NCI-H1436 treated with DMSO at 0.1 percent for 48 hours (cell line): ENCODE results near the gene RBFOX2.
"Not testable (repeated sequence)": the region's sequence is repeated elsewhere in the genome, so short reads cannot be mapped to it uniquely, and the experiment has no call there.

Source experiments
- DNase-seq: peaks from one replicate; lab custom pipeline; 2025; lab: John Stamatoyannopoulos, UW

RBFOX2 gene

GRCh38 chr22:35777335-35777975 is 251.2 kb downstream of the RBFOX2 start:
- DNase-seq, result no peak

GRCh38 chr22:35775339-35775738 is 253.3 kb downstream of the RBFOX2 start:
- no peak for DNase-seq

DNA sequence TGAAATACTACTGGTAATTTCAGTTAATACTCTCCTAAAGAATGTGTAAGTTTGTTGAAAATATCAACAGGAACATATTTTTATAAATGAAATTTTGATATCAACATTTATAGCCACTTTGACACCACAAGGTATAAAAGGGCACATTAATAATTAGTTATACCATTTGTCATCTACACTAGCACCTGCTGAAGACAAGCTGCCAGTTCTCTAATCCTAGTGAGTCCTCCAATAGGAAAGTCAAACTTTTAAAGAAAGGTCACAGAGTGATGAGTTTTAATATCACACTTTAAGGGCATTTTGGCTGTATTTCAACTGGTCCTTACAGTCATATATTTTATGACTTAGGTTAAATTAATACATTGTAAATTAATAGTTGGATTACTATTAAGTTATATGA is 258.6 kb downstream of the RBFOX2 start:
- no peak for DNase-seq

- DNase-seq, result peak; percentile 14
Observed at GRCh38 chr22:35766654-35767580, 261.7 kb downstream of the RBFOX2 start.

DNA sequence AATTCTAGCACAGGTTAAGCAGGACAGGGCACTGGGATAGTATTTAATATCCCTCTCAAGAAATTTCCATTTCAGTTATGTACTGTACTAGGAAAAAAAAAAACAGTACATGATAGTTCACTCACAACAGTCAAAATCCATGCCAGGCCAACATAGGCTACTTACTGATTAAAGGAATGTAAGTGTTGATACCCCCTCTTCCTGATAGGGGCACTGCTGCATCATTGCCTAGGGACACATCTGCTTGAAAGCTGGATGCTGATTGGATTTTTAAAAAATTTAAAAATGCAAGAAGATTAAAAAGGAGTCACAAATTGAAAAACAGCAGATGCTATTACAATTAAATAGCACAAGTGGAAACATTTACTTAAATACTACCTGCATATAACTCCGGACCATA is 267.6 kb downstream of the RBFOX2 start:
- DNase-seq, result no peak

GRCh38 chr22:35758394-35758793 is 270.2 kb downstream of the RBFOX2 start:
- no peak for DNase-seq

- DNase-seq, result no peak
Observed at GRCh38 chr22:35756722-35757121, 271.9 kb downstream of the RBFOX2 start.

GRCh38 chr22:35754761-35755160 is 273.9 kb downstream of the RBFOX2 start:
- DNase-seq, result no peak

GRCh38 chr22:35752863-35753189 is 275.8 kb downstream of the RBFOX2 start:
- no peak for DNase-seq

DNA sequence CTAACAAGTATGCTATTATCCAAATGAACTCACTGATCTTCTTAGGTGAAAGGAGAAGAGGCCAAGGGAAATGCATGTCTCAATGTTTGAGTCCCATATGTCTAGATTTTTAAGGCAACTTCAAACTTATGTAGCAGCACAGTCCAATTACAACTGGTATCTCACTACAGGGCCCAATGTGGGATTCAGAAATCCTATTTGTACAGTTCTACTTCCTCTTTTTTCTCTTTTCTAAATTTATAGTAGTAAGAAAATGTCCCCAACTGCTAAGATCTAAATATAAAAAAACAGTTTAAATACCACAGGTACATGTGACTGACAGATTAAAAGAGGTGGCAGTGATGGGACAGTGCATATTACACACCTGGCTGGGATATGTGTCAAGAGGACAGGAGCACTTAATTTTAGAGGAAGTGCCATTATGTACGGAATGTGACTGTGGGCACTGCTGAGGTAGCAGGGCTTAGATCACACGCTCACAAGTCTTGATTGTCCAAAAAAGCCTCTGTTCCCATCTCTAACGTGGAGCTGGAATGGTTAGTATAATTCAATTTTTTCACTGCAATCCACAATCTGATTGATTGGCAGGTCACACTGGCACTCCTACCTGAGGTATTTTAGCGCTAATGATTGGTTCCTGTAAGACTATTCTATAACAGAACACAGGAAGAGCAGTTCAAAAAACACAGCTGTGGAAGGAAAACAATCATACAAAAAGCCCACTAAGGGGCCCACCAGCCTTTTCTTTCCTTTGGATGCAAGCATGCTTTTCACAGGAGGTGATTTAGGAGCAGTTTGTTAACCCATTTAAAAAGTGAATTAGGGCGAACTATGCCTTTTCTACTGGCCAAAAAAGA is 276.4 kb downstream of the RBFOX2 start:
- no peak for DNase-seq

- no peak for DNase-seq
Observed at GRCh38 chr22:35749808-35750207, 278.8 kb downstream of the RBFOX2 start.

- DNase-seq, result no peak
Observed at GRCh38 chr22:35746946-35747703, 281.5 kb downstream of the RBFOX2 start.

DNA sequence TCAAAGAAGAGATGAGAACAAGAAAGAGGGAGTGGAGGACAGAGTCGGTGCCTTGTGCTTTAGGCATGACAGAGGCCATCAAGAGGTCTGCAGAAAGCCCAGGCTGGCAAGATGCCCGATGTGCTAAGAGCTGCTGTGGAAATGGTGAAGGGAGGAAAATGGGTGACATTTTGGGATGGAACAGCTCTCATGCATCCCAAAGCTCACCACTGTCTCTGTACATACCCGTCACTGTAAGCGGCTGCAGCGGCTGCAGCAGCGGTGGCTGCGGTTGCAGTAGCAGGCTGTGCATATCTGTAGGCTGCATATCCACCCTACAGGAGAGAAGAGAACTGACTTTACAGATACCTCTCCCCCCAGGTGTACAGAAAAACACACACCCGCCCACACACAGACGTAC is 282.4 kb downstream of the RBFOX2 start:
- DNase-seq, result no peak

DNA sequence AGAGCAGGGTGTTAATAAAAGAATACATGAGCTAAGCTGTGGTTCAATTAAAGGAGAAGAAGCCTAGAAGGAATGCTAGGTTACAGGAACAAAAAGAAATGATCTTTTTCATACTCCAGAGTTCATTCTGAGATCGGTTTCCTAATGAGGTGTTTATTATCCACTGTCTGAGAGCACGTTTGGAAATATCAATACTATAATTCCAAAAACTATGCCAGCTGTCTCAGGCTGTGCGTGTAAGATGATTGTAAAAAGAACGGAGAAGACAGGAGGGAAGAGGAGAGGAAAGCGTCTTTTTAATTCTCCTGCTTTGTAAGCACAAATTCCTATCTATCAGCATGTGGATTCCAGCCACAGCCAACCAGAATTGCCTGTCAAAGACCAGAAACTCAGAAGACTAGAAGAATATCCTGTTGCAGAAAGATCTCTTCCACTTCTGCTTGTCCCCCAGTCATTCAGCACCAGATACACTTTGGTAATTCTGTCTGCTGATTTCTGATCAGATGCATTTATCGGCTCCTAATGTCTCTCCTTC is 285.2 kb downstream of the RBFOX2 start:
- no peak for DNase-seq

DNA sequence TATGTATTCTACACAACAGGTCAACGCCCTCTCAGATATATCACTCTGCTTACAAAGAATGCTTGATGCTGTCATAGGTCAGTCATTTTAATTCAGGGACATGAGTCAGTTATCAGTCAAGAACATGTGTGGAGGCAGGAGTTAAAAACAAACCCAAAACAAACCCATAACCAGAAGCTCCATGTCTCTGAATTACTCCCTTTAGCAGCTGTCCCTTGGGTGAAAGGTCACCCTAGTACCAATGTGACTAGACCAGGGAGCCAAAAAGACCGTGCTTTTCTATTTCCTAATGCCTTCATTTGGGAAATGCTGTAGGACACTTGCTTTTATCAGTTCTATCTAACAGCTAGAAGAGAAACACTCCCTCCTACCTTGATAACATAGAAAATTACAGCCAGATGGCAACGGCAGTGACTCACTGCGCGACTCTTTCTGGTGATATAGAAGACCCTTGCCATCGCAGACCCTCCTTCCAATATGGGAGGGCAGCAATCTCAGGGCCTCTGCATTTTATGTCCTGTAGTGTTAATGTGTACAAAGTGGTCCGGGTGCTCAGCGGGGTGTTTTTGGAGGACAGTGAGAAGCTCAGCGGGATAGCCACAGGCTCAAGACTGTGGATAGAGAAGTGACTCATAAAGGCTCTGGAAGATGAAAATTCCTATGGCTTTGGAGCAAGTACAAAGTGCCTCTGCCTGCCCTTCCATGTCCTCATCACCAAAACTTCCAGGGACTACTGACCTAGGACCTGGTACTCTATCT is 286.1 kb downstream of the RBFOX2 start:
- no peak for DNase-seq

DNA sequence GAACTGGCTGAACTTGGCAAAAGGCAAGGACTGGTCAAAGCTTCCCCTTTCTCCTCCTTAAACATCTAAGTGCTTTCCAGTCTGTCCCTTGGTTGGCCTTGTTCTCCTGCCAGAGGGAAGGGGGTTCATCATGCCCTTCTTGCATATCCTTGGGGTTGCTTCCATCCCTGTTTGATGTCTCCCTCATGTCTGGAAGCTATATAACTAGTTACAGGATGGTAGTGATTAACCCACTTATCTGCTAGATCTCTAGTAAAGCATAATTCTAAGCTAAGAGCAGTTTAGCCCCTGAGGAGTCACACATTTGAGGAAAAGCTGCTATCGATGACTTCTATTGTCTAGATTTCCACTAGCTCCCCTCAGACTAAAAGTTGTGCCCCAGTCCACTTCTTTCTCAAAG is 288.0 kb downstream of the RBFOX2 start:
- no peak for DNase-seq

GRCh38 chr22:35739931-35740380 is 288.7 kb downstream of the RBFOX2 start:
- no peak for DNase-seq

- no peak for DNase-seq
Observed at GRCh38 chr22:35739076-35739930, 289.3 kb downstream of the RBFOX2 start.

- DNase-seq, result not testable (repeated sequence)
Observed at GRCh38 chr22:35737886-35738285, 290.7 kb downstream of the RBFOX2 start.

GRCh38 chr22:35736701-35737100 is 291.9 kb downstream of the RBFOX2 start:
- no peak for DNase-seq
